Measurements from ENCODE around the gene PPP1R12B.
"Not testable (repeated sequence)": the region's sequence is repeated elsewhere in the genome, so short reads cannot be mapped to it uniquely, and the experiment has no call there.

Gene PPP1R12B

GRCh38 chr1:202456372-202457169 lies 108.1 kb downstream of the PPP1R12B start:
- DNase-seq, result not testable (repeated sequence)

GRCh38 chr1:202458651-202459050 lies 110.2 kb downstream of the PPP1R12B start:
- not testable (repeated sequence) for DNase-seq

GRCh38 chr1:202459470-202460142 lies 111.1 kb downstream of the PPP1R12B start:
- not testable (repeated sequence) for DNase-seq

DNA sequence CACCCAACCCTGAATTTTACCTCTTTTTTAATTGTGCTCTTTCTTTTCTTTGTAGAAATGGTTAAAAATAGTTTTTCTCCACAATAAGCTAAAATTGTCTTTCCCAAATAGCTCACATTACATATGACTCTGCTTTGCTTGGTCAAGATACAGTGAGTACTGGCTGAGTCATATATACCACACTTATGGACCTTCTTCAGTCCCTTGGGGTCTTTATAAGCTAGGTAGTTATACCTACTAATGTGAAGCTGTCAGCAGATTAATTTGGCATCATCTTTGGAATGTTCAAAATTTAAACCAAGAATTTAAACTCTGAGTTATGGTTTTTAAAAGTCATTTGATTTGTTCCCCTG lies 111.6 kb downstream of the PPP1R12B start:
- not testable (repeated sequence) for DNase-seq

- DNase-seq, result no peak
Observed at GRCh38 chr1:202462342-202463076, 114.0 kb downstream of the PPP1R12B start.

- peak in 2 of 6 experiments; percentile 4 to 28 for DNase-seq
Observed at GRCh38 chr1:202464153-202464742, 115.7 kb downstream of the PPP1R12B start.

DNA sequence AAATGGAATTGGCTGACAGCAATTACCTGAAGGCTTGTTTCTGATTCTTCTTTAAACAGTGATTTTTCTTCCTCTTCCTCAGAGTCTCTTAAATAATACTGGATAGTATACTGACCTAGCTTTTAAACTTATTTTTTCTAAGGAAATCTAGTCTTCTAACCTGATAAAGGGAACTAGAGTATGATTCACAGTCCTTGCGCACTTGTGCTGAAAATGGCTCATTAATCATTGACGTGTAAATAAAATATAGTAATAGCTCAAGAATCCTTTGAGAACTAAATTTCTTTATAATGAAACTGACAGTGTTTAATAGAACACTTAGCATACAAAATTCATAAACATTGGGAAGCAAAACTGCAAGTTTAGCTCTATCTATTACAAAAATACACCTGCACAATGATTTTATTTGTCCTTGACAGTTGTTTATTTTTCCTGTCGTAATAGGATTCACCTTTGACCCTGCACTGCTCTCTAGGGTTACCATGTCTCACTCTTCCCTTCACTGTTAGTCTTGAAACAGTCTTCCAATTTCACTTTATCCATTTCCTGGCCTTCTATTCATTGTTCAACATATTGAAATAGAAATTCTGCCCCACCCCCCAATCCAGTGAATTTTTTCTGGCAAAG lies 117.3 kb downstream of the PPP1R12B start:
- DNase-seq, result not testable (repeated sequence)

GRCh38 chr1:202466339-202466738 lies 117.8 kb downstream of the PPP1R12B start:
- not testable (repeated sequence) for DNase-seq

- not testable (repeated sequence) for DNase-seq
Observed at GRCh38 chr1:202467381-202467780, 118.9 kb downstream of the PPP1R12B start.

DNA sequence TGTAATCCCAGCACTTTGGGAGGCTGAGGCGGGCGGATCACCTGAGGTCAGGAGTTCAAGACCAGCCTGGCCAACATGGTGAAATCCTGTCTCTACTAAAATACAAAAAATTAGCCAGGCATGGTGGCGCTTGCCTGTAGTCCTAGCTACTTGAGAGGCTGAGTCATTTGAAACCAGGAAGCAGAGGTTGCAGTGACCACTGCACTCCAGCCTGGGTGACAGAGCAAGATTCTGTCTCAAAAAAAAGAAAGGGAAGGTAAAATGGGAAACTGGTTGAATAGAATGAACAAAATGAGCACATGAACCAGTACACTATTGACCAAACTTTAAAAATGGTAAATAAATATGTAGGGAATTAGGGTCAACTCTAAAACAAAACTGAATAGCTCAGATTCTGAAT lies 120.2 kb downstream of the PPP1R12B start:
- DNase-seq, result not testable (repeated sequence)

- DNase-seq, result not testable (repeated sequence)
Observed at GRCh38 chr1:202469123-202469522, 120.6 kb downstream of the PPP1R12B start.

DNA sequence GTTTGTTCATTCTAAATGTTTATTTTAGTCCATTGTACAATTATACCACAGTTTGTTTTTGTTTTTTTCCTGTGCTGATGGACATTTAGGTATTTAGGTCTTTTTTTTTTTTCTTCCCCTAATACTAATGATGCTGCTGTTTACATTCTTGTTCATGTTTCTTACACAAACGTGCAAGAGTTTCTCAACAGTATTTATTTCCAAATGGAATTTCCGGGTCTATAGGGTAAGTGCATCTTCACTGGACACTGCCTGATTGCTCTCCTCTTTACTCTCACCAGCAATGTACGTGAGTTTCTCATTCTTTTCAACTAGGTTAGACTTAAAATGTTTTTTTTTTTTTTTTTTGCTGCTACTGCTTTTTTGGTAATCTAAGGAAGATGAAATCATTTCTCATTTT lies 122.7 kb downstream of the PPP1R12B start:
- no peak for DNase-seq

DNA sequence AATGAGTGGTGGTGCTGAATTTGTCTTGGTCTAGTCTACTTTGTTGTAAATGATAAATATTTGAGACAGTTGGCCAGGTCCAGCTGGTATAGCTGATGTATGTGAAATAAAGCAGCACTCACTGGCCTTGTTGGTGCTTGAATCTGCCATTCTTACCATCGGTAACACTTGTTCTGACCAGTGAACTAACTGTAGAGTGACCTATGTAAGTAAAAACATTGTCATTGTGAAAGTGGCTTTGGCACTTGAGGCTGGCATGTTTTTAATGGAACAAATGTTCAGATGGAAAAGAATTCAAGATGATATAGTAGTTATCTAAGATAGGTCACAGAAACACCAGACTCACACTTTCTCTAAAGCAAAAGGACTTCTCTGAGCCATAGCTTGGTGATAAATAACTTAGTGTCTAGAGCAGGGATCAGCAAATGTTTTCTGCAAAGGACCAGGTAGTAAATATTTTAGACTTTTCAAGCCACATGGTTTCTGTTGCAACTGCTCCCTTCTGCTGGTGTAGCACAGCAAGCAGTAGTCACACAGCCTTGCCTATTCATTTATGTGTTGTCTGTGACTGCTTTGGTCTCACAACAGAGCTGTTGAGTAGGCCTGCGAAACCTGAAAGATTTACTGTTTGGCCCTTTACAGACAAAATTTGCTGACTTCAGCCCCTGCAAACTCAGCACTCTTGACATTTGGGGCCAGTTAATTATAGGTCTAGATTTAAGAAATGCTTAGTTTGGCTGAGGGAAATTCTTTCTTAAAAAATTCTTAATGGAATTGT lies 124.0 kb downstream of the PPP1R12B start:
- not testable (repeated sequence) for DNase-seq

- not testable (repeated sequence) for DNase-seq
Observed at GRCh38 chr1:202473266-202474045, 125.0 kb downstream of the PPP1R12B start.

DNA sequence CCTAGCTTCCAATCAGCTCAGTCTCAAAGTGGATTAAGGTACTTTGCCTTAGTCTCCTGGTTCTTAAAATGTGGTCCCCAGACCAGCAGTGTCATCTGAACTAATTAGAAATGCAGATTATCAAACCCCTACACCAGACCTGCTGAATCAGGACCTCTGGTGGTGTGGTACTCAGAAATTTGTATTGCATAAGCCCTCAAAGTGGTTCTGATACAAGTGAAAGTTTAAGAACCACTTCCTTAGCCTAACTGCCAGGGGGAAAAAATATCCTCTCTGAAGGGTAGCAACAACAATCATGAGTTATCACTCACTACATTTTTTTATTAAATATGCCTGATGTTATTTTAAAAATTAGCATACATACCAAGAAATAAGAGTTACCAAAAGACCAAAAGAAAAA lies 131.2 kb downstream of the PPP1R12B start:
- not testable (repeated sequence) for DNase-seq

GRCh38 chr1:202480640-202481039 lies 132.1 kb downstream of the PPP1R12B start:
- not testable (repeated sequence) for DNase-seq

DNA sequence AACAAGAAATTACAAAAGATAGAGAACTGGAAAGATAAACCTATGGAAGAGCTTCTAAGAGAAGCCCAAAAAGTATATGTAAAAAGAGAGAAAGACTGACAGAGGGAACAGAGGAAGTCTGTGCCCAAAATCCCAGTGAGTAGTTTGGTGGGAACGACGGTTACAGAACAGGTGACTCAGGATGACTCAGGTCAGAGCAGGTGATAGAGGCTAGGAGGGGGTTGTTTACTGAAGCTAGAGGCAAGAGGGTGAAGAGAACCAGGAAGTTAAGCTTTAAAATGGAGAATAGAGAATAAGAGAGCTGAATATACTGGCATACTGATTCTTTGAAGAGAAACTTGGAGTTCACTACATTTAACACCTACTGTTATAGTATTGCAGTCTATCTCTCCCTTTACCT lies 134.9 kb downstream of the PPP1R12B start:
- not testable (repeated sequence) for DNase-seq

DNA sequence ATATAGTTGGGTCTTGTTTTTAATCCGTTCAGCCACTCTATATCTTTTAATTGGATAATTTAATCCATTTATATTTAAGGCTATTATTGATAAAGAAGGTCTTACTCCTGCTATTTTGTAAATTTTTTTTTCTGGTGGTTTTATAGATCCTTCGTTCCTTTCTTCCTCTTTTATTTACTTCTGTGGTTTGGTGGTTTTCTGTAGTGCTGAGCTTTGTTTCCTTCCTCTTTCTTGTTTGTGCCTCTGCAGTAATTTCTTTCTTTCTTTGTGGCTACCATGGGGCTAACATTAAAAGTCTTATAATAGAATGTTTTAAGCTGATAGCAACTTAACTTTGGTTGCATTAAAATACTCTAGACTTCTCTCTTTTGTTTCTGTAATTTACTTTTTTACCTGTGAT lies 135.5 kb downstream of the PPP1R12B start:
- not testable (repeated sequence) for DNase-seq

DNA sequence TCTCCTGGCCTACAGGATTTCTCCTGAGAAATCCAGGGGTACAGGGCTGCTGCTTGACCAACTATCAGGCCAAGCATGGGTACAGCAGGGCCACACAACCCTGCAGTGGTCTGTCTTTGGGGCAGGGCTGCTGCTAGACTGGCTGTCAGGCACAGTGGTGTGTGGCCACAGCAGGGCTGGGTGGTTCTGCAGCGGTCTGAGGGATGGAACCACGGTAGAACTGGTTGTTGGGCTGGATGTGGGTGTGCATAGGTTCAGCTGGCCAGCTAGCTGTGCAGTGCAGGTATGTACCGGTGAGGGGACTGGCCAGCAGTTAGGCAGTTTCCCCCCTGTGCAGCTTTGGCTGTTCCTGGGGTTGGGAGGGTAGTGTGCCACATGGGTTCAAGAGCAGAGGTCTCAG lies 136.3 kb downstream of the PPP1R12B start:
- DNase-seq, result not testable (repeated sequence)

DNA sequence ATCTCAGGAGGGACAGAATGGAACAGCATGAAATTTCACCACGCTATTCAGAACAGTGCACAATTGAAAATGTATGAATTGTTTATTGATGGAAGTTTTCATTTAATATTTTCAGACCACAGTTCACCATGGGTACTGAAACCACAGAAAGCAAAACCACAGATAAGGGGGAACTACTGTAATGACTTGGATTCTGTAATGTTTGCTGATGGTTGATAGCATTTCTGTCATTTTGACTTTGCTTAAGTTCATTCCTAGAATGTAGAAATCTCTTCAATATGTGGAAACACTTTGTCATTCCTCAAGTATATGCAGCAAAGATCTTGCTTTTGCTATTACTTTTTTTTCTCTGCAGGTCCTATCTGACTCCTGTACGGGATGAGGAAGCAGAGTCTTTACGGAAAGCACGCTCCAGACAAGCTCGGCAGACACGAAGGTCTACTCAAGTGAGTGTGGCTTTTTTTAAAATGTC lies 139.7 kb downstream of the PPP1R12B start:
- DNase-seq, result not testable (repeated sequence)

DNA sequence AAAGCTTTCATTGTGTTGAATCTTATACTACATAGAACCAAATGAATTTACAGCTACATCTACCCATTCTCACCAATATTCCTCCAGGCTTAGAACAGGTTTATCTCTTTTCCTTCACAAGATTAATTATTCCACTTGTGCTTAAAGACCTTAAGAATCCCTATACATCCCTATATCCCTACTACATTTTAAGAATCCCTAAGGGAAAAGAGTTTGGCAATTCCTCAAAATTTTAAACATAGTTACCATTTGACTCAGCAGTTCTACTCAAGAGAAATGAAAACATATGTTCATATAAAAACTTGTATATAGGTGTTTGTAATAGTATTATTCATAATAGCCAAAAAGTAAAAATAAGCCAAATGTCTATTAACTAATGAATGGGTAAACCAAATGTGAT lies 140.6 kb downstream of the PPP1R12B start:
- not testable (repeated sequence) for DNase-seq

Data from stimulated activated naive CD4-positive, alpha-beta T cell (primary cell).